Left colon (tissue), 2 donors: ENCODE data around the gene RASGRF1. TPM values are rescaled to one million over a fixed set of nuclear protein-coding genes. Genes with fewer than 3 reads are reported as not detected.

Experiments used
- ATAC-seq: fragments of 200-7000 bp; cut with Tn5 transposase; one replicate; pipeline ENCODE4 v1.9.1; 2020; ENCODE audit warnings: mild to moderate bottlenecking, moderate library complexity
- DNase-seq, 2 donors: peaks; one replicate each; pipeline ENCODE4 v3.0.0-alpha.2; 2020
- intact Hi-C, 2 donors: fragments of 100-400 bp; cut with DNase I in 1 of 2; cut with micrococcal nuclease in 1 of 2; formaldehyde crosslinking; loops; one replicate each; pipeline versions ENCODE4 v1.11.2 to v1.14.0; 2022; cut with DNase I, micrococcal nuclease
- total RNA-seq, 2 donors: library from RNA; stranded (reverse); fragmentation: NEBNext Ultra II Directional; extraction: Animal tissue kit (Norgen Biotek cat#: 25700); gene quantifications; one replicate each; pipeline ENCODE4 v1.2.1, GENCODE V29; 2021
- donor health status: DM: no; HTN: no; CAD: no.
- donor health status: DM: yes; HTN: yes; CAD: no.

RASGRF1 gene
- total RNA-seq, 2 donors from 2014 or later: 0.14 to 0.18 TPM

GRCh38 chr15:78913012-78913411 lies 177.6 kb downstream of the RASGRF1 start:
- DNase-seq (no peak), ATAC-seq (no peak)
- intact Hi-C loops: no loop called here

GRCh38 chr15:78912316-78912715 lies 178.3 kb downstream of the RASGRF1 start:
- no peak for DNase-seq
- no peak for ATAC-seq
- intact Hi-C loops: no loop called here

- DNase-seq (no peak), ATAC-seq (no peak)
- intact Hi-C loops: no loop called here
These were observed 180.3 kb downstream of the RASGRF1 start for GRCh38 chr15:78910271-78910670.

Other genes starting within 250 kb of the RASGRF1 start
- 100 to 1,000 TPM; 167 to 190 TPM for gene MORF4L1, start 217.9 kb downstream of the RASGRF1 start, total RNA-seq
- gene CTSH, start 145.7 kb downstream of the RASGRF1 start, total RNA-seq: 10 to 100 TPM; 25.6 to 66.7 TPM
- gene ANKRD34C, start 191.9 kb upstream of the RASGRF1 start, total RNA-seq: not detected
- gene TMED3, start 220.3 kb upstream of the RASGRF1 start, total RNA-seq: 10 to 100 TPM; 64.0 to 74.3 TPM